Endothelial cell of umbilical vein (primary cell): ENCODE measurements around the gene MGARP. TPM values are rescaled to one million over a fixed set of nuclear protein-coding genes. Genes with fewer than 3 reads are reported as not detected.

Experiments
- BruUV-seq: library from RNA; stranded (reverse); fragments of 400-500 nt; replicated peaks from 2 replicates; lab custom pipeline; 2021; lab: Mats Ljungman, UMichigan
- CTCF ChIA-PET: fragments of 300-600, 350-600 bp; sonication (Branson Sonifier 250); formaldehyde crosslinking; loops from one replicate; lab custom pipeline; 2021; ENCODE audit warnings: antibody characterized with exemption, inconsistent platforms; lab: Charles Lee
- POLR2A ChIA-PET: fragments of 300-600, 350-600 bp; sonication (Branson Sonifier 250); formaldehyde crosslinking; loops from one replicate; lab custom pipeline; 2021; ENCODE audit warnings: antibody characterized with exemption, inconsistent platforms; lab: Charles Lee
- DNase-seq: peaks from one replicate; pipeline ENCODE4 v3.0.0-alpha.2; 2011; ENCODE audit warnings: low read depth, low spot score
- FAIRE-seq: peaks from 2 replicates; lab custom pipeline; 2011; peaks lifted over from hg19 to GRCh38; lab: Jason Lieb, UNC
- H2AFZ ChIP-seq: 2 replicates; pipeline ENCODE4 v1.6.0; 2012; ENCODE audit warnings: low read depth, low read length, control low read depth, inconsistent platforms
- H3K27ac ChIP-seq: 2 replicates; pipeline ENCODE4 v1.5.1; 2011; ENCODE audit warnings: low read depth, mild to moderate bottlenecking, control low read depth, low read length, moderate library complexity; ENCODE audit not compliant: insufficient read depth
- H3K27me3 ChIP-seq, 2 experiments: 2 replicates each; pipeline versions ENCODE4 v1.6.0 to v1.6.1; 2011; ENCODE audit warnings: low read length in 2 of 2, mixed read lengths in 1 of 2; ENCODE audit not compliant: control insufficient read depth in 2 of 2, insufficient read depth in 2 of 2
- H3K36me3 ChIP-seq, 2 experiments: 2 replicates in 1 of 2; 3 replicates in 1 of 2; pipeline ENCODE4 v1.5.1; 2011; ENCODE audit warnings: low read length in 2 of 2, mild to moderate bottlenecking in 1 of 2, moderate library complexity in 1 of 2; ENCODE audit not compliant: control insufficient read depth in 2 of 2, insufficient read depth in 2 of 2; ENCODE audit errors: extremely low read depth in 1 of 2
- H3K4me1 ChIP-seq: 3 replicates; pipeline ENCODE4 v1.5.1; 2011; ENCODE audit warnings: mild to moderate bottlenecking, low read length; ENCODE audit not compliant: control insufficient read depth, insufficient read depth; ENCODE audit errors: extremely low read depth
- H3K4me2 ChIP-seq: 2 replicates; pipeline ENCODE4 v1.6.1; 2011; ENCODE audit warnings: low read length, control low read depth, mixed read lengths; ENCODE audit not compliant: insufficient read depth
- H3K4me3 ChIP-seq, 3 experiments: fragments of 200-600 bp in 1 of 3; sonication (generic), shearing (Covaris generic) in 1 of 3; replicated peaks in 1 of 3; 2 replicates each; pipeline ENCODE4 v1.5.1; 2011 to 2016; ENCODE audit warnings: control low read depth in 3 of 3, low read length in 3 of 3, mild to moderate bottlenecking in 2 of 3, inconsistent platforms in 1 of 3, low read depth in 1 of 3, moderate library complexity in 1 of 3; ENCODE audit not compliant: insufficient read depth in 1 of 3
- H3K79me2 ChIP-seq: 2 replicates; pipeline ENCODE4 v1.6.0; 2012; ENCODE audit warnings: low read length, inconsistent platforms; ENCODE audit not compliant: control insufficient read depth, insufficient read depth
- H3K9ac ChIP-seq: replicated peaks from 2 replicates; pipeline ENCODE3; 2011; ENCODE audit warnings: low read length, control low read depth; ENCODE audit not compliant: insufficient read depth; ENCODE audit errors: extremely low read depth
- H3K9me1 ChIP-seq: replicated peaks from 3 replicates; pipeline ENCODE4 v1.6.0; 2011; ENCODE audit warnings: mild to moderate bottlenecking, low read length; ENCODE audit not compliant: control insufficient read depth, insufficient read depth; ENCODE audit errors: extremely low read depth
- H3K9me3 ChIP-seq: replicated peaks from 2 replicates; pipeline ENCODE4 v1.5.1; 2012; ENCODE audit warnings: low read length, inconsistent platforms; ENCODE audit not compliant: control insufficient read depth, insufficient read depth
- H4K20me1 ChIP-seq: replicated peaks from 2 replicates; pipeline ENCODE3; 2011; ENCODE audit warnings: mild to moderate bottlenecking, low read length; ENCODE audit not compliant: control insufficient read depth, insufficient read depth; ENCODE audit errors: extremely low read depth
- EZH2 ChIP-seq: IDR thresholded peaks from 2 replicates; pipeline ENCODE4 v1.6.1; 2012; ENCODE audit warnings: borderline replicate concordance, low read depth, mild to moderate bottlenecking, moderate library complexity, low read length, inconsistent platforms; ENCODE audit not compliant: severe bottlenecking
- FOS ChIP-seq: IDR thresholded peaks from 2 replicates; pipeline ENCODE4 v1.6.1; 2011; ENCODE audit warnings: mild to moderate bottlenecking, low read length, moderate library complexity, borderline replicate concordance; ENCODE audit not compliant: insufficient read depth
- GATA2 ChIP-seq: IDR thresholded peaks from 2 replicates; pipeline ENCODE4 v1.7.0; 2011; ENCODE audit warnings: low read depth, mild to moderate bottlenecking, moderate library complexity, mixed read lengths, low read length; ENCODE audit not compliant: insufficient read length, insufficient read depth
- JUN ChIP-seq: IDR thresholded peaks from 2 replicates; pipeline ENCODE4 v1.6.1; 2011; ENCODE audit warnings: borderline replicate concordance, low read depth; ENCODE audit not compliant: insufficient read length, insufficient read depth
- MAX ChIP-seq: IDR thresholded peaks from 2 replicates; pipeline ENCODE4 v1.6.1; 2011; ENCODE audit not compliant: insufficient read depth, insufficient read length
- MYC ChIP-seq: IDR thresholded peaks from one replicate; pipeline ENCODE4 v1.6.1; 2011; ENCODE audit warnings: mild to moderate bottlenecking, low read depth, low read length
- POLR2A ChIP-seq: IDR thresholded peaks from 2 replicates; pipeline ENCODE4 v1.6.1; 2012; ENCODE audit warnings: low read depth, mild to moderate bottlenecking, control low read depth, low read length
- POLR2AphosphoS5 ChIP-seq: IDR thresholded peaks from 2 replicates; pipeline ENCODE4 v1.6.1; 2012; ENCODE audit warnings: low read depth, mild to moderate bottlenecking, control low read depth, low read length, moderate library complexity; ENCODE audit not compliant: insufficient read depth
- dilution Hi-C: fragments of 300-500 bp; cut with MboI; formaldehyde crosslinking; loops from one replicate; pipeline ENCODE4 v1.15.0; 2019; ENCODE audit warnings: low sequenced_read_pairs; ENCODE audit not compliant: extremely low pct_ligation_motif_present
- intact Hi-C: fragments of 100-400 bp; cut with micrococcal nuclease; formaldehyde crosslinking; loops from one replicate; pipeline ENCODE4 v1.10.0; 2022
- polyA plus RNA-seq, 4 experiments: library from polyadenylated mRNA; depleted of rRNA in 3 of 4; stranded (reverse) in 3 of 4; unstranded in 1 of 4; fragments of >200 nt; gene quantifications; 2 replicates each; pipeline versions ENCODE4 v1.2.1 to v1.2.3, GENCODE V29; 2011 to 2012; ENCODE audit warnings: missing spikeins in 1 of 4
- total RNA-seq: library from RNA; stranded (reverse); gene quantifications from 2 replicates; pipeline ENCODE4 v1.2.3, GENCODE V29; 2021
- TF ChIP-seq, protein P1 (sequence below), 2 donors: IDR thresholded peaks; 1 replicate in 1 of 2; 2 replicates in 1 of 2; pipeline ENCODE4 v1.5.1; 2011; ENCODE audit warnings: low read length in 2 of 2, mild to moderate bottlenecking in 2 of 2, moderate library complexity in 2 of 2, control low read depth in 1 of 2, inconsistent platforms in 1 of 2, low read depth in 1 of 2; ENCODE audit not compliant: insufficient read depth in 1 of 2; ENCODE audit errors: extremely low read depth in 1 of 2

MGARP gene
- total and polyA plus RNA-seq, 2 donors (not counting 3 experiments of a cell fraction or from before 2014, with no cell fraction given), result 25.9 to 26.6 TPM

- POLR2A ChIA-PET, result no interaction called here
- no peak overlapping the region for H3K4me3 ChIP-seq
- H3K36me3 ChIP-seq, result no peaks in the 10 kb centered on the region
- no peak overlapping the region for H3K9ac ChIP-seq
- CTCF ChIA-PET, result interaction anchor here (1.8 kb wide), 1 partner anchor 12 kb away, joined by 4 read pairs; no protein-coding TSS in a partner anchor
- peaks cover 3% of the 10 kb centered on the region for H3K4me1 ChIP-seq
- H2AFZ ChIP-seq, result no peak overlapping the region
- peaks cover 19% of the 10 kb centered on the region for H4K20me1 ChIP-seq
- DNase-seq (no peak), FAIRE-seq (no peak)
- no peaks in the 10 kb centered on the region for H3K9me3 ChIP-seq
- intact Hi-C loops, result no loop called here
- dilution Hi-C loops, result no loop called here
- no peak for TF ChIP-seq POLR2A
- TF ChIP-seq JUN, result no peak
- TF ChIP-seq MYC, result no peak
- no peak for TF ChIP-seq FOS
- TF ChIP-seq POLR2AphosphoS5, result no peak
- no peak for TF ChIP-seq MAX
- TF ChIP-seq, protein P1, sequence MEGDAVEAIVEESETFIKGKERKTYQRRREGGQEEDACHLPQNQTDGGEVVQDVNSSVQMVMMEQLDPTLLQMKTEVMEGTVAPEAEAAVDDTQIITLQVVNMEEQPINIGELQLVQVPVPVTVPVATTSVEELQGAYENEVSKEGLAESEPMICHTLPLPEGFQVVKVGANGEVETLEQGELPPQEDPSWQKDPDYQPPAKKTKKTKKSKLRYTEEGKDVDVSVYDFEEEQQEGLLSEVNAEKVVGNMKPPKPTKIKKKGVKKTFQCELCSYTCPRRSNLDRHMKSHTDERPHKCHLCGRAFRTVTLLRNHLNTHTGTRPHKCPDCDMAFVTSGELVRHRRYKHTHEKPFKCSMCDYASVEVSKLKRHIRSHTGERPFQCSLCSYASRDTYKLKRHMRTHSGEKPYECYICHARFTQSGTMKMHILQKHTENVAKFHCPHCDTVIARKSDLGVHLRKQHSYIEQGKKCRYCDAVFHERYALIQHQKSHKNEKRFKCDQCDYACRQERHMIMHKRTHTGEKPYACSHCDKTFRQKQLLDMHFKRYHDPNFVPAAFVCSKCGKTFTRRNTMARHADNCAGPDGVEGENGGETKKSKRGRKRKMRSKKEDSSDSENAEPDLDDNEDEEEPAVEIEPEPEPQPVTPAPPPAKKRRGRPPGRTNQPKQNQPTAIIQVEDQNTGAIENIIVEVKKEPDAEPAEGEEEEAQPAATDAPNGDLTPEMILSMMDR (IDR thresholded peaks at IDR 0.05; ENCODE audit: extremely low read depth in 1 of 2, insufficient read depth in 1 of 2, low read depth in 1 of 2, low read length in 2 of 2), result no peak
- no peak for TF ChIP-seq EZH2
- TF ChIP-seq GATA2, result no peak
- no peaks in the 10 kb centered on the region for H3K9me1 ChIP-seq
- H3K4me2 ChIP-seq, result no peak overlapping the region
- H3K27me3 ChIP-seq, result no peaks in the 10 kb centered on the region
- H3K27ac ChIP-seq, result no peak overlapping the region
- peaks cover 99% of the 10 kb centered on the region for H3K79me2 ChIP-seq
- no TSS peak for BruUV-seq
Observed at GRCh38 chr4:139319571-139319970, 39.5 kb upstream of the MGARP start.
